Smooth muscle cell (in vitro differentiated cells): ENCODE results near the gene LMNA. TPM values are rescaled to one million over a fixed set of nuclear protein-coding genes. Genes with fewer than 3 reads are reported as not detected.

Experiments used
- DNase-seq: peaks from one replicate; lab custom pipeline; 2025; ENCODE audit not compliant: unreplicated experiment; lab: John Stamatoyannopoulos, UW
- H2AFZ ChIP-seq: fragments of 200-600 bp; sonication (generic); 2 replicates; pipeline ENCODE4 v1.6.0; 2016; ENCODE audit warnings: antibody characterized with exemption, low read depth, mild to moderate bottlenecking
- H3F3A ChIP-seq: fragments of 200-600 bp; sonication (generic); 2 replicates; pipeline ENCODE4 v1.6.0; 2017; ENCODE audit warnings: antibody characterized with exemption, low read depth
- H3K27ac ChIP-seq: fragments of 200-600 bp; sonication (generic); 2 replicates; pipeline ENCODE4 v1.5.1; 2016; ENCODE audit warnings: low read depth, mild to moderate bottlenecking
- H3K27me3 ChIP-seq: fragments of 200-600 bp; sonication (generic); 2 replicates; pipeline ENCODE4 v1.6.1; 2016; ENCODE audit warnings: low read depth, mild to moderate bottlenecking
- H3K36me3 ChIP-seq: fragments of 200-600 bp; sonication (generic); 2 replicates; pipeline ENCODE4 v1.5.1; 2016; ENCODE audit warnings: low read depth
- H3K4me1 ChIP-seq: fragments of 200-600 bp; sonication (generic); 2 replicates; pipeline ENCODE4 v1.5.1; 2016; ENCODE audit warnings: low read depth
- H3K4me2 ChIP-seq: fragments of 200-600 bp; sonication (generic); 2 replicates; pipeline ENCODE4 v1.6.0; 2016; ENCODE audit warnings: mild to moderate bottlenecking
- H3K4me3 ChIP-seq: fragments of 200-600 bp; sonication (generic); 2 replicates; pipeline ENCODE4 v1.5.1; 2016; ENCODE audit warnings: mild to moderate bottlenecking
- H3K79me2 ChIP-seq: fragments of 200-600 bp; sonication (generic); 2 replicates; pipeline ENCODE4 v1.6.0; 2016; ENCODE audit warnings: low read depth, mild to moderate bottlenecking
- H3K9ac ChIP-seq: fragments of 200-600 bp; sonication (generic); 2 replicates; pipeline ENCODE4 v1.6.0; 2016; ENCODE audit warnings: low read depth
- H3K9me3 ChIP-seq: fragments of 200-600 bp; sonication (generic); replicated peaks from 2 replicates; pipeline ENCODE4 v1.5.1; 2016; ENCODE audit warnings: low read depth
- H4K20me1 ChIP-seq: fragments of 200-600 bp; sonication (generic); 2 replicates; pipeline ENCODE4 v1.6.0; 2016; ENCODE audit warnings: low read depth
- CTCF ChIP-seq: fragments of 200-600 bp; sonication (generic); IDR thresholded peaks from 2 replicates; pipeline ENCODE4 v1.5.1; 2017; ENCODE audit warnings: borderline replicate concordance, mild to moderate bottlenecking, antibody characterized with exemption; ENCODE audit not compliant: insufficient read depth, poor library complexity, severe bottlenecking
- whole genome bisulfite sequencing: methylation state at CpG from one replicate; pipeline ENCODE4 v1.1.7; 2016; ENCODE audit warnings: low lambda C conversion rate; 5-methylcytosine and 5-hydroxymethylcytosine counted together
- polyA plus RNA-seq: library from polyadenylated mRNA; unstranded; fragments of >200 nt; fragmentation: Nextera tagmentation; extraction: Ambion mirVana; gene quantifications from 2 replicates; pipeline ENCODE4 v1.2.1, GENCODE V29; 2016
- total RNA-seq: library from RNA; depleted of rRNA; stranded (reverse); fragments of >200 nt; gene quantifications from 2 replicates; pipeline ENCODE4 v1.2.3, GENCODE V29; 2014

Gene LMNA
- total and polyA plus RNA-seq, 2 experiments from 2014 or later, result 256 to 626 TPM

- DNase-seq, result peak; percentile 53
- H3K4me3 ChIP-seq, result no peak overlapping the region
- 41% methylated on average over 15 of the region's 15 CpGs for WGBS
- peak overlapping the region; percentile 98 for H3K9ac ChIP-seq
- H3K9me3 ChIP-seq, result no peaks in the 10 kb centered on the region
- peaks cover 72% of the 10 kb centered on the region for H3K79me2 ChIP-seq
- H3K27ac ChIP-seq, result peak overlapping the region; percentile 100
- H2AFZ ChIP-seq, result no peak overlapping the region
- H3K4me2 ChIP-seq, result peak overlapping the region; percentile 88
- no peak for TF ChIP-seq CTCF
- peaks cover 33% of the 10 kb centered on the region for H3F3A ChIP-seq
- H3K27me3 ChIP-seq, result no peaks in the 10 kb centered on the region
- H3K36me3 ChIP-seq, result no peaks in the 10 kb centered on the region
- peaks cover 75% of the 10 kb centered on the region for H4K20me1 ChIP-seq
- H3K4me1 ChIP-seq, result peaks cover 60% of the 10 kb centered on the region
Measured at GRCh38 chr1:156126630-156127534, 12.4 kb downstream of the LMNA start.

- no peak for TF ChIP-seq CTCF
- Histone ChIP-seq H2AFZ (no peak overlapping the region), H4K20me1 (peaks cover 80% of the 10 kb centered on the region)
Measured at GRCh38 chr1:156128308-156128653, 13.8 kb downstream of the LMNA start.

GRCh38 chr1:156128654-156129597, 14.4 kb downstream of the LMNA start:
- WGBS, result 6% methylated on average over 8 of the region's 8 CpGs
- peak overlapping the region; percentile 88 for H3K4me2 ChIP-seq
- H3K4me3 ChIP-seq, result peak overlapping the region; percentile 25
- H3F3A ChIP-seq, result peaks cover 26% of the 10 kb centered on the region
- H3K36me3 ChIP-seq, result peaks cover 3% of the 10 kb centered on the region
- H3K79me2 ChIP-seq, result peaks cover 70% of the 10 kb centered on the region
- no peaks in the 10 kb centered on the region for H3K27me3 ChIP-seq
- peak overlapping the region; percentile 100 for H3K27ac ChIP-seq
- peaks cover 85% of the 10 kb centered on the region for H4K20me1 ChIP-seq
- H2AFZ ChIP-seq, result no peak overlapping the region
- no peaks in the 10 kb centered on the region for H3K9me3 ChIP-seq
- peak overlapping the region; percentile 91 for H3K9ac ChIP-seq
- H3K4me1 ChIP-seq, result peaks cover 41% of the 10 kb centered on the region
- no peak for TF ChIP-seq CTCF
- DNase-seq, result no peak

More at GRCh38 chr1:156128308-156128653, 13.8 kb downstream of the LMNA start:
- H3K4me2 ChIP-seq, result peak overlapping the region; percentile 88
- peak overlapping the region; percentile 91 for H3K9ac ChIP-seq
- no peaks in the 10 kb centered on the region for H3K27me3 ChIP-seq
- no peaks in the 10 kb centered on the region for H3K36me3 ChIP-seq
- WGBS, result 42% methylated on average over 2 of the region's 2 CpGs
- H3K4me3 ChIP-seq, result peak overlapping the region; percentile 25
- peaks cover 26% of the 10 kb centered on the region for H3F3A ChIP-seq
- H3K79me2 ChIP-seq, result peaks cover 71% of the 10 kb centered on the region
- H3K9me3 ChIP-seq, result no peaks in the 10 kb centered on the region
- no peak for DNase-seq
- H3K27ac ChIP-seq, result peak overlapping the region; percentile 100
- peaks cover 46% of the 10 kb centered on the region for H3K4me1 ChIP-seq
